Rectal smooth muscle tissue (tissue), 1 donor: ENCODE data around the gene DNAJC21.
A peak's percentile ranks its signal among the peaks of the same experiment; 100 is the strongest.
"Not testable (repeated sequence)": the region's sequence is repeated elsewhere in the genome, so short reads cannot be mapped to it uniquely, and the experiment has no call there.

ENCODE experiments used
- H3K27ac ChIP-seq: one replicate; pipeline ENCODE4 v1.7.0; 2013; ENCODE audit warnings: low read depth, low read length, inconsistent platforms
- H3K27me3 ChIP-seq: one replicate; pipeline ENCODE4 v1.7.0; 2013; ENCODE audit warnings: low read length; ENCODE audit not compliant: control insufficient read depth, insufficient read depth
- H3K36me3 ChIP-seq: one replicate; pipeline ENCODE4 v1.7.0; 2013; ENCODE audit warnings: low read length; ENCODE audit not compliant: control insufficient read depth, insufficient read depth
- H3K4me1 ChIP-seq: one replicate; pipeline ENCODE4 v1.7.0; 2013; ENCODE audit warnings: low read length; ENCODE audit not compliant: control insufficient read depth, insufficient read depth
- H3K4me3 ChIP-seq: one replicate; pipeline ENCODE4 v1.7.0; 2013; ENCODE audit warnings: low read length
- H3K9ac ChIP-seq: one replicate; pipeline ENCODE4 v1.7.0; 2013; ENCODE audit warnings: low read length

Gene DNAJC21

GRCh38 chr5:34903260-34903659 lies 26.1 kb upstream of the DNAJC21 start:
- Histone ChIP-seq H3K4me3 (no peak overlapping the region), H3K36me3 (no peaks in the 10 kb centered on the region), H3K9ac (no peak overlapping the region), H3K27me3 (no peaks in the 10 kb centered on the region), H3K27ac (no peak overlapping the region), H3K4me1 (no peaks in the 10 kb centered on the region)

- Histone ChIP-seq H3K9ac (no peak overlapping the region), H3K27ac (no peak overlapping the region), H3K27me3 (no peaks in the 10 kb centered on the region), H3K4me3 (no peak overlapping the region), H3K4me1 (no peaks in the 10 kb centered on the region), H3K36me3 (peaks cover 2% of the 10 kb centered on the region)
Observed at GRCh38 chr5:34905564-34905963, 23.8 kb upstream of the DNAJC21 start.

DNA sequence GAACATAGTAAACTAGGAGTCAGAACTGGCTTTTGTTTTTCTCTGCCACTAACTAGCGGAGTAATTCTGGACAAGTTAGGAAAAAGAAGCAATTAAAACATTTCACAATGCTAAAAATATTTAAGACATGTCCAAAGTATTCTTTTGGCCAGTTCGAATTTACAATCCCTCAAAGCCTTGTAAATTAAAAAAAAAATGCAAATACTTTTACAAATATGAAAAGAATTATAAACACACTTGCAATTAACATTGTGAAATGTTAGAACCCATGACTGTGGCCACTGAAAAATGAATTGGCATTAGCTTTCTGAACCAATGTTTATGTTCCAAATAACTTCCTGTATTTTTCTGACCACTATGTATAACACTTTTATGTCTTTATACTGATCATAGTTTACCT lies 16.3 kb upstream of the DNAJC21 start:
- Histone ChIP-seq H3K9ac (no peak overlapping the region), H3K27ac (no peak overlapping the region), H3K27me3 (no peaks in the 10 kb centered on the region), H3K4me1 (peaks cover 15% of the 10 kb centered on the region), H3K36me3 (peaks cover 11% of the 10 kb centered on the region), H3K4me3 (no peak overlapping the region)

- no peaks in the 10 kb centered on the region for H3K27me3 ChIP-seq
- peak overlapping the region; percentile 99 for H3K4me3 ChIP-seq
- H3K4me1 ChIP-seq: peaks cover 15% of the 10 kb centered on the region
Observed at GRCh38 chr5:34914671-34915138, 14.7 kb upstream of the DNAJC21 start.

GRCh38 chr5:34915139-34915855 lies 14.1 kb upstream of the DNAJC21 start, which contains the start of the genes BRIX1 and RAD1:
BRIX1 (plus strand) TSS chr5:34915711; CDS start chr5:34915739, 28 bp downstream.
RAD1 (minus strand) TSS chr5:34915504; CDS start chr5:34914892, 612 bp downstream.
- Histone ChIP-seq H3K36me3 (peaks cover 9% of the 10 kb centered on the region), H3K9ac (peak within 1 kb of the TSS; percentile 84), H3K27ac (peak within 1 kb of the TSS; percentile 68), H3K4me1 (peaks cover 15% of the 10 kb centered on the region), H3K27me3 (no peaks in the 10 kb centered on the region), H3K4me3 (peak within 1 kb of the TSS; percentile 99)

More at GRCh38 chr5:34914671-34915138, 14.7 kb upstream of the DNAJC21 start:
- Histone ChIP-seq H3K9ac (peak overlapping the region; percentile 59), H3K27ac (peak overlapping the region; percentile 68), H3K36me3 (peaks cover 9% of the 10 kb centered on the region)

- H3K9ac ChIP-seq: peak overlapping the region; percentile 84
Observed at GRCh38 chr5:34915856-34916192, 13.5 kb upstream of the DNAJC21 start.

GRCh38 chr5:34916518-34916917 lies 12.8 kb upstream of the DNAJC21 start:
- Histone ChIP-seq H3K36me3 (peaks cover 7% of the 10 kb centered on the region), H3K27me3 (no peaks in the 10 kb centered on the region), H3K4me1 (peaks cover 15% of the 10 kb centered on the region), H3K4me3 (peak overlapping the region; percentile 99), H3K27ac (no peak overlapping the region), H3K9ac (peak overlapping the region; percentile 84)

More at GRCh38 chr5:34915856-34916192, 13.5 kb upstream of the DNAJC21 start:
- Histone ChIP-seq H3K4me3 (peak overlapping the region; percentile 99), H3K36me3 (peaks cover 8% of the 10 kb centered on the region), H3K27ac (peak overlapping the region; percentile 68), H3K4me1 (peaks cover 15% of the 10 kb centered on the region), H3K27me3 (no peaks in the 10 kb centered on the region)

GRCh38 chr5:34918025-34918424 lies 11.3 kb upstream of the DNAJC21 start:
- H3K36me3 ChIP-seq: peaks cover 6% of the 10 kb centered on the region
- H3K4me3 ChIP-seq: no peak overlapping the region
- H3K27me3 ChIP-seq: no peaks in the 10 kb centered on the region
- H3K9ac ChIP-seq: no peak overlapping the region
- H3K27ac ChIP-seq: no peak overlapping the region
- H3K4me1 ChIP-seq: peaks cover 15% of the 10 kb centered on the region

DNA sequence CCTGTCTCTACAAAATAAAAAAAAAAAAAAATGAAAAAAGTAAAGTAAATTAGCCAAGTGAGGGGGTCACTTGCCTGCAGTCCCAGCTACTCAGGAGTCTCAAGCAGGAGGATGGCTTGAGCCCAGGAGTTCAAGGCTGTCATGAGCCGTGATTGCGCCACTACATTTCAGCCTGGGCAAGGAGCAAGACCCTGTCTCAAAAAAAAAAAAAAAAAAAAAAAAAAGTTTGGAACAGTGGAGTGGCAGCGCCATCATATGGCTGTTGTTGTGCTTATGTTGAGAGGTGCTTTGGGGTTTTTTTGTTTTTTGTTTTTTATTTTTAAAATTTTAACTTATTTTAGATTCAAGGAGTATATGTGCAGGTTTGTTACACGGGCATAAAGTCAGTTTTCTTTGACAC lies 10.3 kb upstream of the DNAJC21 start:
- Histone ChIP-seq H3K9ac (no peak overlapping the region), H3K27me3 (no peaks in the 10 kb centered on the region), H3K4me1 (peaks cover 10% of the 10 kb centered on the region), H3K4me3 (no peak overlapping the region), H3K27ac (no peak overlapping the region), H3K36me3 (peaks cover 6% of the 10 kb centered on the region)

DNA sequence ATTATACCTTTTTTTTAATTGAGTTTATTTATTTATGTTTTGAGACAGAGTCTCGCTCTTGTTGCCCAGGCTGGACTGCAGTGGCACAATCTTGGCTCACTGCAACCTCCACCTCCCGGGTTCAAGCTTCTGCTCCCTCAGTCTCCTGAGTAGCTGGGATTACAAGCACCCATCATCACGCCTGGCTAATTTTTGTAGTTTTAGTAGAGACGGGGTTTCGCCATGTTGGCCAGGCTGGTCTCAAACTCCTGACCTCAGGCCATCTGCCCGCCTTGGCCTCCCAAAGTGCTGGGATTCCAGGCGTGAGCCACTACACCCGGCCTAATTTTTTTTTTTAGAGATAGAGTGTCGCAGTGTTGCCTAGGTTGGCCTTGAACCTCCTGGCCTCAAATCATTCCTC lies 6.1 kb upstream of the DNAJC21 start:
- H3K9ac ChIP-seq, H3K36me3 ChIP-seq, H3K4me3 ChIP-seq, H3K27ac ChIP-seq, H3K4me1 ChIP-seq, H3K27me3 ChIP-seq: not testable (repeated sequence)

DNA sequence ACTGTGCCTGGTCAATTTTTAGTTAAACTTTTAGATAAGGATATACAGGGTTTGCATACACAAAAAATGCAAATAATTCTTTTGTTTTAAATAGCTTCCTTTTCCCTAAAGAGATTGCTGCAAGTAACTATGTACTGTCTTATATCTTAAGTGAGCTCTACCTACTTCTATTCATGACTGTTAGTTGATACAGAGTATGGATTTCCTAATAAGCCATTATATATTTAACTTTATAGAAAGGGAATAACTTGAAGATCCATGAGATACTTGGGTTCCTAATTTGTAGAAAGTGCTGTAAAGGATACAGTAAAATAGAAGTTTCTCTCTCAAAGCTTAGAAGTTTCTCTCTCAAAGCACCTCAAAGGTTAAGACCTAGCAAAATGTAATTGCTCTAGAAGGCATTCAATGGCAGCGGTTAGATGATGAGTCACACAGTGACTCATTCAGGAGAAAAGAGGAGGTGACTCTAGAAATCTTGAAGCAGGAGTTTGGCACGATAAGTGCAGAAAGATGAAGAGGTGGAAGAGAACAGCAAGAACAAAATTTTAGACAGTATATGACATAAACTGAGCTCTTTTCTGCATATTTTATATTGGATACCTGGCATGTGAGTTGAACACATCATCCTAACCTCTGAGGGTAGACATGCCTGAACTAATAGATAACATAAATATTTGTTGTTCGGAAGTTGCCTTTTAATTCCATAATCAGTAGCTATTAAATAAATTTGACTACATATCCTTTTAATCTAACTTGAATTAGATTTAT lies 5.5 kb upstream of the DNAJC21 start:
- Histone ChIP-seq H3K27ac (no peak overlapping the region), H3K4me1 (no peaks in the 10 kb centered on the region), H3K27me3 (no peaks in the 10 kb centered on the region), H3K4me3 (no peak overlapping the region), H3K36me3 (peaks cover 6% of the 10 kb centered on the region), H3K9ac (no peak overlapping the region)

GRCh38 chr5:34924462-34924765 lies 4.9 kb upstream of the DNAJC21 start:
- no peak overlapping the region for H3K27ac ChIP-seq

More at GRCh38 chr5:34924462-34924765, 4.9 kb upstream of the DNAJC21 start:
- Histone ChIP-seq H3K36me3 (peaks cover 6% of the 10 kb centered on the region), H3K9ac (no peak overlapping the region), H3K27me3 (no peaks in the 10 kb centered on the region), H3K4me3 (no peak overlapping the region), H3K4me1 (no peaks in the 10 kb centered on the region)
